Activated naive CD8-positive, alpha-beta T cell (primary cell): ENCODE data around the gene LAD1.

Experiments
- H3K27ac Mint-ChIP-seq: one replicate; pipeline ENCODE4 v1.8.0; 2021; ENCODE audit warnings: mixed read lengths
- H3K27me3 Mint-ChIP-seq: one replicate; pipeline ENCODE4 v1.8.0; 2021; ENCODE audit warnings: mixed read lengths
- H3K36me3 Mint-ChIP-seq: one replicate; pipeline ENCODE4 v1.8.0; 2021; ENCODE audit warnings: mixed read lengths
- H3K4me1 Mint-ChIP-seq: one replicate; pipeline ENCODE4 v1.8.0; 2021; ENCODE audit warnings: low read depth, mixed read lengths
- H3K4me3 Mint-ChIP-seq: one replicate; pipeline ENCODE4 v1.8.0; 2021; ENCODE audit warnings: mild to moderate bottlenecking, mixed read lengths
- H3K9me3 Mint-ChIP-seq: one replicate; pipeline ENCODE4 v1.8.0; 2021; ENCODE audit warnings: low read depth, mixed read lengths

The LAD1 gene

GRCh38 chr1:201404722-201405483 lies 5.8 kb upstream of the LAD1 start:
- peaks cover 9% of the 10 kb centered on the region for H3K27me3 Mint-ChIP-seq
- H3K4me3 Mint-ChIP-seq: no peak overlapping the region
- peaks cover 1% of the 10 kb centered on the region for H3K4me1 Mint-ChIP-seq
- no peaks in the 10 kb centered on the region for H3K36me3 Mint-ChIP-seq
- H3K27ac Mint-ChIP-seq: no peak overlapping the region
- no peaks in the 10 kb centered on the region for H3K9me3 Mint-ChIP-seq

- no peak overlapping the region for H3K4me3 Mint-ChIP-seq
- peaks cover 9% of the 10 kb centered on the region for H3K27me3 Mint-ChIP-seq
- H3K9me3 Mint-ChIP-seq: no peaks in the 10 kb centered on the region
- peaks cover 1% of the 10 kb centered on the region for H3K4me1 Mint-ChIP-seq
- H3K36me3 Mint-ChIP-seq: no peaks in the 10 kb centered on the region
- H3K27ac Mint-ChIP-seq: no peak overlapping the region
Measured at GRCh38 chr1:201404055-201404454, 4.9 kb upstream of the LAD1 start.

GRCh38 chr1:201403359-201403758 lies 4.2 kb upstream of the LAD1 start:
- H3K9me3 Mint-ChIP-seq: no peaks in the 10 kb centered on the region
- H3K27me3 Mint-ChIP-seq: peaks cover 11% of the 10 kb centered on the region
- no peak overlapping the region for H3K27ac Mint-ChIP-seq
- H3K4me1 Mint-ChIP-seq: peaks cover 1% of the 10 kb centered on the region
- H3K36me3 Mint-ChIP-seq: no peaks in the 10 kb centered on the region
- no peak overlapping the region for H3K4me3 Mint-ChIP-seq

GRCh38 chr1:201401700-201402099 lies 2.6 kb upstream of the LAD1 start:
- no peaks in the 10 kb centered on the region for H3K4me1 Mint-ChIP-seq

GRCh38 chr1:201400852-201401230 lies 1.7 kb upstream of the LAD1 start:
- Mint-ChIP-seq H3K4me1 (no peaks in the 10 kb centered on the region), H3K9me3 (no peaks in the 10 kb centered on the region), H3K27me3 (peaks cover 16% of the 10 kb centered on the region), H3K27ac (no peak overlapping the region), H3K36me3 (no peaks in the 10 kb centered on the region), H3K4me3 (no peak overlapping the region)

More at GRCh38 chr1:201401700-201402099, 2.6 kb upstream of the LAD1 start:
- H3K36me3 Mint-ChIP-seq: no peaks in the 10 kb centered on the region
- no peaks in the 10 kb centered on the region for H3K9me3 Mint-ChIP-seq
- H3K27me3 Mint-ChIP-seq: peaks cover 16% of the 10 kb centered on the region
- H3K27ac Mint-ChIP-seq: no peak overlapping the region
- no peak overlapping the region for H3K4me3 Mint-ChIP-seq

GRCh38 chr1:201400212-201400851 lies 1.2 kb upstream of the LAD1 start:
- Mint-ChIP-seq H3K4me3 (no peak overlapping the region), H3K27ac (no peak overlapping the region), H3K36me3 (no peaks in the 10 kb centered on the region)

GRCh38 chr1:201399352-201400126 lies 415 bp upstream of the LAD1 start:
- no peaks in the 10 kb centered on the region for H3K4me1 Mint-ChIP-seq
- no peak overlapping the region for H3K4me3 Mint-ChIP-seq
- peaks cover 18% of the 10 kb centered on the region for H3K27me3 Mint-ChIP-seq
- no peaks in the 10 kb centered on the region for H3K9me3 Mint-ChIP-seq
- H3K36me3 Mint-ChIP-seq: no peaks in the 10 kb centered on the region
- no peak overlapping the region for H3K27ac Mint-ChIP-seq

More at GRCh38 chr1:201400212-201400851, 1.2 kb upstream of the LAD1 start:
- H3K9me3 Mint-ChIP-seq: no peaks in the 10 kb centered on the region
- no peaks in the 10 kb centered on the region for H3K4me1 Mint-ChIP-seq
- H3K27me3 Mint-ChIP-seq: peaks cover 18% of the 10 kb centered on the region

GRCh38 chr1:201397675-201398074 lies 1.4 kb downstream of the LAD1 start:
- Mint-ChIP-seq H3K4me3 (no peak overlapping the region), H3K27me3 (peaks cover 18% of the 10 kb centered on the region), H3K4me1 (no peaks in the 10 kb centered on the region), H3K27ac (no peak overlapping the region), H3K9me3 (no peaks in the 10 kb centered on the region), H3K36me3 (no peaks in the 10 kb centered on the region)

GRCh38 chr1:201396861-201397464 lies 2.2 kb downstream of the LAD1 start:
- H3K27ac Mint-ChIP-seq: no peak overlapping the region
- no peaks in the 10 kb centered on the region for H3K36me3 Mint-ChIP-seq
- no peaks in the 10 kb centered on the region for H3K4me1 Mint-ChIP-seq
- H3K27me3 Mint-ChIP-seq: peaks cover 18% of the 10 kb centered on the region
- H3K4me3 Mint-ChIP-seq: no peak overlapping the region
- no peaks in the 10 kb centered on the region for H3K9me3 Mint-ChIP-seq

- H3K9me3 Mint-ChIP-seq: no peaks in the 10 kb centered on the region
- no peak overlapping the region for H3K27ac Mint-ChIP-seq
- H3K4me3 Mint-ChIP-seq: no peak overlapping the region
- no peaks in the 10 kb centered on the region for H3K4me1 Mint-ChIP-seq
- no peaks in the 10 kb centered on the region for H3K36me3 Mint-ChIP-seq
- H3K27me3 Mint-ChIP-seq: peaks cover 20% of the 10 kb centered on the region
Measured at GRCh38 chr1:201395936-201396335, 3.2 kb downstream of the LAD1 start.

GRCh38 chr1:201394591-201394990 lies 4.5 kb downstream of the LAD1 start:
- no peaks in the 10 kb centered on the region for H3K4me1 Mint-ChIP-seq
- H3K9me3 Mint-ChIP-seq: no peaks in the 10 kb centered on the region
- H3K36me3 Mint-ChIP-seq: no peaks in the 10 kb centered on the region
- H3K27me3 Mint-ChIP-seq: peaks cover 13% of the 10 kb centered on the region
- no peak overlapping the region for H3K4me3 Mint-ChIP-seq
- no peak overlapping the region for H3K27ac Mint-ChIP-seq

GRCh38 chr1:201393076-201393475 lies 6.0 kb downstream of the LAD1 start:
- Mint-ChIP-seq H3K4me1 (no peaks in the 10 kb centered on the region), H3K27ac (no peak overlapping the region), H3K9me3 (no peaks in the 10 kb centered on the region), H3K27me3 (peaks cover 9% of the 10 kb centered on the region), H3K36me3 (no peaks in the 10 kb centered on the region), H3K4me3 (no peak overlapping the region)

GRCh38 chr1:201391651-201392511 lies 7.2 kb downstream of the LAD1 start:
- Mint-ChIP-seq H3K4me3 (no peak overlapping the region), H3K4me1 (no peaks in the 10 kb centered on the region), H3K9me3 (no peaks in the 10 kb centered on the region), H3K36me3 (no peaks in the 10 kb centered on the region), H3K27me3 (peaks cover 5% of the 10 kb centered on the region), H3K27ac (no peak overlapping the region)

- no peaks in the 10 kb centered on the region for H3K4me1 Mint-ChIP-seq
- H3K4me3 Mint-ChIP-seq: no peak overlapping the region
- H3K27ac Mint-ChIP-seq: no peak overlapping the region
- no peaks in the 10 kb centered on the region for H3K9me3 Mint-ChIP-seq
- H3K27me3 Mint-ChIP-seq: peaks cover 5% of the 10 kb centered on the region
- no peaks in the 10 kb centered on the region for H3K36me3 Mint-ChIP-seq
Measured at GRCh38 chr1:201391225-201391624, 7.9 kb downstream of the LAD1 start.
